A673 (cell line): Measurements from ENCODE around the gene BRCA2. TPM values are rescaled to one million over a fixed set of nuclear protein-coding genes. Genes with fewer than 3 reads are reported as not detected.

Experiments
- BruUV-seq: library from RNA; stranded (reverse); fragments of 400-500 nt; replicated peaks from 2 replicates; lab custom pipeline; 2021; lab: Mats Ljungman, UMichigan
- CTCF ChIA-PET: fragments of 300-600 bp; sonication (Branson Sonifier 250); formaldehyde crosslinking; loops from one replicate; lab custom pipeline; 2022; ENCODE audit warnings: antibody characterized with exemption; lab: Charles Lee
- POLR2A ChIA-PET: fragments of 300-600 bp; sonication (Branson Sonifier 250); formaldehyde crosslinking; loops from one replicate; lab custom pipeline; 2022; ENCODE audit warnings: antibody characterized with exemption; ENCODE audit not compliant: low non-redundant PET; lab: Charles Lee
- DNase-seq: peaks from one replicate; pipeline ENCODE4 v3.0.0-alpha.2; 2015; ENCODE audit warnings: low spot score
- H3K27ac ChIP-seq: fragments of 200-600 bp; sonication (generic); 2 replicates; pipeline ENCODE4 v1.5.1; 2016; ENCODE audit warnings: mixed run types, low read depth, mild to moderate bottlenecking, mixed read lengths, antibody characterized with exemption, low read length; ENCODE audit not compliant: poor library complexity, severe bottlenecking
- H3K27me3 ChIP-seq: fragments of 200-600 bp; sonication (generic); replicated peaks from 2 replicates; pipeline ENCODE4 v1.6.1; 2017; ENCODE audit warnings: mixed run types, low read depth, mild to moderate bottlenecking, mixed read lengths, antibody characterized with exemption, low read length; ENCODE audit not compliant: insufficient read depth, poor library complexity
- H3K36me3 ChIP-seq: fragments of 200-600 bp; sonication (generic); 2 replicates; pipeline ENCODE4 v1.6.1; 2016; ENCODE audit warnings: mixed run types, mild to moderate bottlenecking, mixed read lengths, antibody characterized with exemption, low read length; ENCODE audit not compliant: insufficient read depth, poor library complexity, severe bottlenecking
- H3K4me1 ChIP-seq: fragments of 200-600 bp; sonication (generic); 2 replicates; pipeline ENCODE4 v1.6.1; 2017; ENCODE audit warnings: mixed run types, mild to moderate bottlenecking, mixed read lengths, antibody characterized with exemption, low read length; ENCODE audit not compliant: insufficient read depth, poor library complexity, severe bottlenecking
- H3K4me3 ChIP-seq: fragments of 200-600 bp; sonication (generic); 2 replicates; pipeline ENCODE4 v1.5.1; 2016; ENCODE audit warnings: low read depth, mixed run types, mild to moderate bottlenecking, mixed read lengths, low read length; ENCODE audit not compliant: poor library complexity, severe bottlenecking
- H3K9me3 ChIP-seq: fragments of 200-600 bp; sonication (generic); 2 replicates; pipeline ENCODE4 v1.6.1; 2016; ENCODE audit warnings: mixed run types, low read depth, mild to moderate bottlenecking, mixed read lengths, antibody characterized with exemption, low read length; ENCODE audit not compliant: poor library complexity, severe bottlenecking
- CTCF ChIP-seq: fragments of 300-800, 200-600 bp; sonication (generic); conservative IDR thresholded peaks from 2 replicates; pipeline ENCODE4 v1.5.1; 2017; ENCODE audit warnings: low read depth, mild to moderate bottlenecking, antibody characterized with exemption, low read length, moderate library complexity, mixed read lengths
- EZH2 ChIP-seq: fragments of 200-600 bp; sonication (generic); IDR thresholded peaks from 2 replicates; pipeline ENCODE4 v1.6.1; 2017; ENCODE audit warnings: borderline replicate concordance, low read depth, mild to moderate bottlenecking, mixed read lengths, antibody characterized with exemption, low read length; ENCODE audit not compliant: poor library complexity, severe bottlenecking
- intact Hi-C: fragments of 100-400 bp; cut with micrococcal nuclease; formaldehyde crosslinking; loops from one replicate; pipeline ENCODE4 v1.10.0; 2022; ENCODE audit not compliant: unreplicated experiment
- total RNA-seq: library from RNA; stranded (reverse); gene quantifications from 2 replicates; pipeline ENCODE4 v1.2.3, GENCODE V29; 2021

Gene BRCA2
- total RNA-seq, 1 experiment from 2014 or later, result 35.9 TPM

GRCh38 chr13:32316501-32316900 is 1.2 kb downstream of the BRCA2 start:
- Histone ChIP-seq H3K4me1 (peaks cover 7% of the 10 kb centered on the region), H3K27ac (peak overlapping the region; percentile 97), H3K9me3 (no peaks in the 10 kb centered on the region), H3K36me3 (peaks cover 34% of the 10 kb centered on the region), H3K4me3 (peak overlapping the region; percentile 66), H3K27me3 (no peaks in the 10 kb centered on the region)
- intact Hi-C loops, result no loop called here
- POLR2A ChIA-PET, result no interaction called here
- TF ChIP-seq CTCF (no peak), EZH2 (no peak)
- CTCF ChIA-PET, result no interaction called here
- TSS peak; percentile 40 for BruUV-seq
- peak; percentile 5 for DNase-seq

- no peak for TF ChIP-seq CTCF
- TF ChIP-seq EZH2, result no peak
- CTCF ChIA-PET, result interaction anchor here (0.6 kb wide), 1 partner anchor 220 kb away, joined by 3 read pairs; no protein-coding TSS in a partner anchor
Observed at GRCh38 chr13:32317716-32318465, 2.6 kb downstream of the BRCA2 start.

GRCh38 chr13:32320528-32320927 is 5.2 kb downstream of the BRCA2 start:
- no TSS peak for BruUV-seq
- H3K9me3 ChIP-seq, result no peaks in the 10 kb centered on the region
- TF ChIP-seq CTCF (no peak), EZH2 (no peak)
- H3K4me3 ChIP-seq, result no peak overlapping the region
- ChIA-PET CTCF (no interaction called here), POLR2A (no interaction called here)
- DNase-seq, result no peak
- H3K27ac ChIP-seq, result no peak overlapping the region
- H3K36me3 ChIP-seq, result peaks cover 46% of the 10 kb centered on the region
- intact Hi-C loops, result no loop called here
- H3K4me1 ChIP-seq, result peaks cover 7% of the 10 kb centered on the region
- no peaks in the 10 kb centered on the region for H3K27me3 ChIP-seq

More at GRCh38 chr13:32317716-32318465, 2.6 kb downstream of the BRCA2 start:
- BruUV-seq, result no TSS peak
- intact Hi-C loops, result no loop called here
- POLR2A ChIA-PET, result interaction anchor here (0.6 kb wide), 1 partner anchor 331 kb away, joined by 8 read pairs; no protein-coding TSS in a partner anchor
- H3K4me3 ChIP-seq, result no peak overlapping the region
- H3K4me1 ChIP-seq, result peaks cover 7% of the 10 kb centered on the region
- no peak for DNase-seq
- H3K9me3 ChIP-seq, result no peaks in the 10 kb centered on the region
- no peak overlapping the region for H3K27ac ChIP-seq
- peaks cover 40% of the 10 kb centered on the region for H3K36me3 ChIP-seq
- H3K27me3 ChIP-seq, result no peaks in the 10 kb centered on the region
